OCI-LY1 (cell line): ENCODE data around the gene SOCS6.

ENCODE experiments used
- CTCF ChIP-seq: fragments of 200-600 bp; sonication (generic), shearing (Covaris generic); IDR thresholded peaks from 2 replicates; pipeline ENCODE4 v1.5.1; 2017; ENCODE audit warnings: mild to moderate bottlenecking, antibody characterized with exemption, low read length, moderate library complexity, mixed read lengths
- EZH2 ChIP-seq: fragments of 200-600 bp; sonication (generic), shearing (Covaris generic); IDR thresholded peaks from 2 replicates; pipeline ENCODE4 v1.8.0; 2017; ENCODE audit warnings: borderline replicate concordance, mixed run types, mild to moderate bottlenecking, antibody characterized with exemption, low read length, moderate library complexity, mixed read lengths

- TF ChIP-seq CTCF (no peak), EZH2 (no peak)
Measured at GRCh38 chr18:70295192-70296188, 6.6 kb downstream of the SOCS6 start.
